Hepatocyte (in vitro differentiated cells): ENCODE measurements around the gene CLASRP. TPM values are rescaled to one million over a fixed set of nuclear protein-coding genes. Genes with fewer than 3 reads are reported as not detected.

ENCODE experiments used
- DNase-seq: peaks from one replicate; pipeline ENCODE4 v3.0.0-alpha.2; 2016; ENCODE audit warnings: low spot score
- H2AFZ ChIP-seq: fragments of 200-600 bp; sonication (generic); 2 replicates; pipeline ENCODE4 v1.6.0; 2016; ENCODE audit warnings: antibody characterized with exemption, mild to moderate bottlenecking
- H3K27ac ChIP-seq: fragments of 200-600 bp; sonication (generic); 2 replicates; pipeline ENCODE4 v1.5.1; 2016; ENCODE audit warnings: mild to moderate bottlenecking
- H3K27me3 ChIP-seq: fragments of 200-600 bp; sonication (generic); 2 replicates; pipeline ENCODE4 v1.6.1; 2016
- H3K36me3 ChIP-seq: fragments of 200-600 bp; sonication (generic); replicated peaks from 2 replicates; pipeline ENCODE4 v1.5.1; 2016; ENCODE audit warnings: low read depth; ENCODE audit not compliant: insufficient read depth
- H3K4me1 ChIP-seq: fragments of 200-600 bp; sonication (generic); 2 replicates; pipeline ENCODE4 v1.5.1; 2016; ENCODE audit warnings: mild to moderate bottlenecking, moderate library complexity; ENCODE audit not compliant: insufficient read depth
- H3K4me2 ChIP-seq: fragments of 200-600 bp; sonication (generic); 2 replicates; pipeline ENCODE4 v1.6.0; 2016
- H3K4me3 ChIP-seq: fragments of 200-600 bp; sonication (generic); 2 replicates; pipeline ENCODE4 v1.5.1; 2016; ENCODE audit warnings: mild to moderate bottlenecking
- H3K79me2 ChIP-seq: fragments of 200-600 bp; sonication (generic); 2 replicates; pipeline ENCODE4 v1.6.0; 2017; ENCODE audit warnings: mild to moderate bottlenecking
- H3K9me2 ChIP-seq: fragments of 200-600 bp; sonication (generic); replicated peaks from 2 replicates; pipeline ENCODE4 v1.6.0; 2017; ENCODE audit warnings: mild to moderate bottlenecking; ENCODE audit not compliant: insufficient read depth
- H3K9me3 ChIP-seq: fragments of 200-600 bp; sonication (generic); 2 replicates; pipeline ENCODE4 v1.5.1; 2016; ENCODE audit warnings: low read depth, mild to moderate bottlenecking
- H4K20me1 ChIP-seq: fragments of 200-600 bp; sonication (generic); 2 replicates; pipeline ENCODE4 v1.6.0; 2016; ENCODE audit warnings: mild to moderate bottlenecking; ENCODE audit not compliant: insufficient read depth, poor library complexity, severe bottlenecking
- EZH2 ChIP-seq: fragments of 200-600 bp; sonication (generic); IDR thresholded peaks from 2 replicates; pipeline ENCODE4 v1.6.1; 2016; ENCODE audit warnings: antibody characterized with exemption, mild to moderate bottlenecking, borderline replicate concordance
- EZH2phosphoT487 ChIP-seq: fragments of 200-600 bp; sonication (generic); IDR thresholded peaks from one replicate; pipeline ENCODE4 v1.6.1; 2018; ENCODE audit warnings: antibody characterized with exemption, mild to moderate bottlenecking, low read depth, moderate library complexity; ENCODE audit not compliant: unreplicated experiment, severe bottlenecking
- WGBS: methylation state at CpG from one replicate; pipeline ENCODE4 v1.1.6; 2016; ENCODE audit warnings: low lambda C conversion rate; ENCODE audit errors: missing lambda C conversion rate; 5-methylcytosine and 5-hydroxymethylcytosine counted together
- polyA plus RNA-seq: library from polyadenylated mRNA; unstranded; fragments of >200 nt; fragmentation: Nextera tagmentation; extraction: Ambion mirVana; gene quantifications from 2 replicates; pipeline ENCODE4 v1.2.1, GENCODE V29; 2016
- total RNA-seq: library from RNA; depleted of rRNA; stranded (reverse); fragments of >200 nt; gene quantifications from 2 replicates; pipeline ENCODE4 v1.2.3, GENCODE V29; 2014
- TF ChIP-seq, protein P1 (sequence below): fragments of 200-600 bp; sonication (generic); IDR thresholded peaks from 2 replicates; pipeline ENCODE4 v1.5.1; 2016; ENCODE audit warnings: antibody characterized with exemption, mild to moderate bottlenecking; ENCODE audit not compliant: poor library complexity

The CLASRP gene
- total and polyA plus RNA-seq, 2 experiments from 2014 or later, result 45.8 to 56.2 TPM

DNA sequence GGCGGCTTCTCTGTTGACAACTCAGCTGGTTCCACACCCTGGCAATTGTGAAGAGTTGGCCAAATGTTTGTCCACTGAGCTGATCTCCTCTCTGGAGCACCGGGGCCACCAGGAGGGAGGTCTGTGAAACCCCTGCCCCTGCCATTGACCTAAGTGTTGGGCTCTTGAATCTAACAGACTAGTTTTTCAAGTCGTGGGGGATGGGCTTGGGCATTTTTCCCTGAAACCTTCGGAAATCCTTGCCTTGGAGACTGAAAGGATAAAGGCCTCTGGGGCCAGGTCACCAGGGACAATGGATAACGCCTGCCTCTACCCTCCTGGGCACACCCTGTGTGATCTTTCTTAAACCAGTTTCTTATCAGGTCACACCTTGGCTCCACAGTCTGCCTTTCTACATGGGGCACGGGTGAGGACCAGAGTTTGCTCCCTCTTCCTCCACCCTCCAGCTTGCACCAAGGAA, 41.1 kb downstream of the CLASRP start:
- no peaks in the 10 kb centered on the region for H3K9me2 ChIP-seq
- H3K4me2 ChIP-seq, result peak overlapping the region; percentile 99
- WGBS, result 2% methylated on average over 6 of the region's 6 CpGs
- no peaks in the 10 kb centered on the region for H4K20me1 ChIP-seq
- peak overlapping the region; percentile 100 for H2AFZ ChIP-seq
- no peaks in the 10 kb centered on the region for H3K27me3 ChIP-seq
- DNase-seq, result no peak
- peak overlapping the region; percentile 92 for H3K27ac ChIP-seq
- peaks cover 51% of the 10 kb centered on the region for H3K79me2 ChIP-seq
- no peaks in the 10 kb centered on the region for H3K4me1 ChIP-seq
- no peaks in the 10 kb centered on the region for H3K36me3 ChIP-seq
- peak overlapping the region; percentile 99 for H3K4me3 ChIP-seq
- no peak for TF ChIP-seq EZH2
- TF ChIP-seq, protein P1, sequence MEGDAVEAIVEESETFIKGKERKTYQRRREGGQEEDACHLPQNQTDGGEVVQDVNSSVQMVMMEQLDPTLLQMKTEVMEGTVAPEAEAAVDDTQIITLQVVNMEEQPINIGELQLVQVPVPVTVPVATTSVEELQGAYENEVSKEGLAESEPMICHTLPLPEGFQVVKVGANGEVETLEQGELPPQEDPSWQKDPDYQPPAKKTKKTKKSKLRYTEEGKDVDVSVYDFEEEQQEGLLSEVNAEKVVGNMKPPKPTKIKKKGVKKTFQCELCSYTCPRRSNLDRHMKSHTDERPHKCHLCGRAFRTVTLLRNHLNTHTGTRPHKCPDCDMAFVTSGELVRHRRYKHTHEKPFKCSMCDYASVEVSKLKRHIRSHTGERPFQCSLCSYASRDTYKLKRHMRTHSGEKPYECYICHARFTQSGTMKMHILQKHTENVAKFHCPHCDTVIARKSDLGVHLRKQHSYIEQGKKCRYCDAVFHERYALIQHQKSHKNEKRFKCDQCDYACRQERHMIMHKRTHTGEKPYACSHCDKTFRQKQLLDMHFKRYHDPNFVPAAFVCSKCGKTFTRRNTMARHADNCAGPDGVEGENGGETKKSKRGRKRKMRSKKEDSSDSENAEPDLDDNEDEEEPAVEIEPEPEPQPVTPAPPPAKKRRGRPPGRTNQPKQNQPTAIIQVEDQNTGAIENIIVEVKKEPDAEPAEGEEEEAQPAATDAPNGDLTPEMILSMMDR, result no peak
- no peak for TF ChIP-seq EZH2phosphoT487
- H3K9me3 ChIP-seq, result no peaks in the 10 kb centered on the region

DNA sequence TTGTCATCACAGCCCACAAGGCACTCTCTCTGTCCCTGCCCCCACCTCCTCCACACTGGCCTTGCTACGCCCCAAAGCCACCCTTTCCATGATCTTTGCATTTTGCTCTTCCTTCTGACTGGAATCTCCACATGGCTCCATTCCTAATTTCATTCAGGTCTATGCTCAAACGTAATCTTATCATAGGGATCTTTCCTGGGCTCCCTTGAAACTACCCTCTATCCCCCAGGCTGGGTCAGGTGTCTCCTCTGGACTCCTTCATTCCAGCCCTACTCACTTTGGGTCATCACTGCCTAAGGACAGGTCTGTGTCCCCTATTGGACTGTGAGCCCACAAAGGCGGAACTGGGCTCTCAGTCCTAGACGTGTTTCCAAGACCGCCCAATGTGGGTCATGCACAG, 43.3 kb downstream of the CLASRP start:
- Histone ChIP-seq H3K4me3 (no peak overlapping the region), H4K20me1 (no peaks in the 10 kb centered on the region), H3K27ac (no peak overlapping the region), H2AFZ (no peak overlapping the region), H3K36me3 (no peaks in the 10 kb centered on the region), H3K27me3 (no peaks in the 10 kb centered on the region), H3K9me3 (no peaks in the 10 kb centered on the region), H3K79me2 (peaks cover 63% of the 10 kb centered on the region), H3K4me2 (no peak overlapping the region), H3K4me1 (no peaks in the 10 kb centered on the region), H3K9me2 (no peaks in the 10 kb centered on the region)
- WGBS, result 93% methylated on average over 5 of the region's 5 CpGs
- no peak for DNase-seq
- TF ChIP-seq EZH2phosphoT487 (no peak), EZH2 (no peak)
- TF ChIP-seq, protein P1, result no peak

DNA sequence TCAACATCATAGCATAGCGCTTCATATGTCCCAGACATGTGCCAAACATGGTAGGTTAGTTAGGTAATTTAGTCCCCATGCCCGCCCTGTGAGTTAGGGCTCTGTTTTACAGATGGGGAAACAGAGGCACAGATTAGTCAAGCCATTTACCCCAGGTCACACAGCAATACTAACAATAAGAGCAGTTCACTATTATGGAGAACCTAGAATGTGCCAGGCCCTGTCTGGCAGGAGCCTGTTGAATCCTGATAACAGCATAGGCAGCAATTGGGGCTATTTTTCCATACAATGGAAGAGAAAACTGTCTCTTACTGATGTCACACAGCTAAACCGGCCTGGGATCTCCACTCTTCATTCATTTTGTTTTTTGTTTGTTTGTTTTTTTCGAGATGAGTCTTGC, 47.6 kb downstream of the CLASRP start:
- H4K20me1 ChIP-seq, result no peaks in the 10 kb centered on the region
- no peaks in the 10 kb centered on the region for H3K27me3 ChIP-seq
- H3K4me2 ChIP-seq, result no peak overlapping the region
- H2AFZ ChIP-seq, result no peak overlapping the region
- no peaks in the 10 kb centered on the region for H3K9me2 ChIP-seq
- 95% methylated on average over 4 of the region's 4 CpGs for WGBS
- H3K4me1 ChIP-seq, result no peaks in the 10 kb centered on the region
- TF ChIP-seq EZH2phosphoT487, result no peak
- H3K79me2 ChIP-seq, result peaks cover 45% of the 10 kb centered on the region
- H3K4me3 ChIP-seq, result no peak overlapping the region
- no peak for DNase-seq
- no peak overlapping the region for H3K27ac ChIP-seq
- no peaks in the 10 kb centered on the region for H3K36me3 ChIP-seq
- no peaks in the 10 kb centered on the region for H3K9me3 ChIP-seq

DNA sequence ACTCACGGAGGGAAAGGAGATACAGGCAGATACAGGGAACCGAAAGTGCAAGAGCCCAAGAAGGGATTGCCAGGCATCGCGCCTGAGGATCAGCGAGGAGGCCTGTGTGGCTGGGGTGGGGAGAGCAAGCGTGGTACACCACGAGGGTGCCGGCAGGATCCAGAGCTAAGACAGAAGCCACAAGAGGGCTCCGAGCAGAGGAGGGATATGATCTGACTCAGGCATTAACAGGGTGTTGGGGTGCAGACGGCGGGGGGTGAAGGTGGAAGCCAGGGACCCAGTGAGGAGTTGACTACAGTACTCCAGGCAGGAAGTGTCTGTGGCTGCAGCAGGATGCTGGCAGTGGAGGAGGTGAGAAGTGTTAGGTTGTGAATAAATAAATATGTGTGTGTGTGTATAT, 48.7 kb downstream of the CLASRP start:
- H4K20me1 ChIP-seq, result no peaks in the 10 kb centered on the region
- H3K9me2 ChIP-seq, result no peaks in the 10 kb centered on the region
- H3K4me2 ChIP-seq, result no peak overlapping the region
- no peaks in the 10 kb centered on the region for H3K4me1 ChIP-seq
- no peaks in the 10 kb centered on the region for H3K36me3 ChIP-seq
- H2AFZ ChIP-seq, result no peak overlapping the region
- WGBS, result 95% methylated on average over 11 of the region's 11 CpGs
- no peaks in the 10 kb centered on the region for H3K27me3 ChIP-seq
- no peaks in the 10 kb centered on the region for H3K9me3 ChIP-seq
- H3K4me3 ChIP-seq, result no peak overlapping the region
- peaks cover 35% of the 10 kb centered on the region for H3K79me2 ChIP-seq
- TF ChIP-seq, protein P1, result no peak
- no peak for TF ChIP-seq EZH2phosphoT487
- TF ChIP-seq EZH2, result no peak
- DNase-seq, result no peak
- H3K27ac ChIP-seq, result no peak overlapping the region
